B cell (primary cell): ENCODE data around the gene RYK. TPM values are rescaled to one million over a fixed set of nuclear protein-coding genes. Genes with fewer than 3 reads are reported as not detected.

Source experiments
- ATAC-seq: fragments of 200-7000 bp; cut with Tn5 transposase; one replicate; pipeline ENCODE4 v1.10.0; 2021; ENCODE audit warnings: low read depth, mild to moderate bottlenecking, moderate number of reproducible peaks, moderate library complexity
- CTCF ChIA-PET: fragments of 350-600 bp; sonication (Branson Sonifier 250); formaldehyde crosslinking; loops from one replicate; lab custom pipeline; 2021; ENCODE audit warnings: antibody characterized with exemption, inconsistent platforms; lab: Charles Lee
- POLR2A ChIA-PET: fragments of 350-600 bp; sonication (Branson Sonifier 250); formaldehyde crosslinking; loops from one replicate; lab custom pipeline; 2021; ENCODE audit warnings: antibody characterized with exemption; lab: Charles Lee
- DNase-seq: peaks from one replicate; pipeline ENCODE4 v3.0.0; 2013
- H2AFZ ChIP-seq: 2 replicates; pipeline ENCODE4 v1.6.1; 2012; ENCODE audit warnings: mild to moderate bottlenecking, low read depth, low read length; ENCODE audit not compliant: insufficient read depth, poor library complexity, severe bottlenecking
- H3K27ac ChIP-seq, 2 donors: 1 replicate in 1 of 2; 2 replicates in 1 of 2; pipeline ENCODE4 v1.5.1; 2012 to 2013; ENCODE audit warnings: low read length in 2 of 2, mild to moderate bottlenecking in 2 of 2, moderate library complexity in 1 of 2
- H3K27me3 ChIP-seq, 4 experiments: fragments of 200-600 bp in 1 of 4; sonication (generic) in 1 of 4; replicated peaks in 1 of 4; 1 replicate in 2 of 4; 2 replicates in 2 of 4; pipeline versions ENCODE4 v1.6.1 to v1.7.0; 2013 to 2016; ENCODE audit warnings: low read length in 3 of 4, mild to moderate bottlenecking in 2 of 4, mixed read lengths in 1 of 4, moderate library complexity in 1 of 4; ENCODE audit not compliant: insufficient read depth in 4 of 4, control insufficient read depth in 3 of 4; ENCODE audit errors: control extremely low read depth in 1 of 4
- H3K36me3 ChIP-seq, 2 experiments: replicated peaks in 1 of 2; 1 replicate in 1 of 2; 2 replicates in 1 of 2; pipeline versions ENCODE4 v1.6.1 to v1.7.1; 2013; ENCODE audit warnings: low read length in 1 of 2; ENCODE audit not compliant: insufficient read depth in 2 of 2, control insufficient read depth in 1 of 2; ENCODE audit errors: control extremely low read depth in 1 of 2, extremely low read depth in 1 of 2
- H3K4me1 ChIP-seq, 2 donors: fragments of 200-600 bp in 1 of 2; sonication (generic) in 1 of 2; 1 replicate in 1 of 2; 2 replicates in 1 of 2; pipeline versions ENCODE4 v1.5.1 to v1.6.1; 2013 to 2017; ENCODE audit warnings: low read length in 2 of 2; ENCODE audit not compliant: control insufficient read depth in 2 of 2, insufficient read depth in 2 of 2
- H3K4me2 ChIP-seq: replicated peaks from 2 replicates; pipeline ENCODE3; 2012; ENCODE audit warnings: mild to moderate bottlenecking, low read depth, low read length; ENCODE audit not compliant: poor library complexity, severe bottlenecking
- H3K4me3 ChIP-seq, 5 experiments: fragments of 200-600 bp in 1 of 5; sonication (generic) in 1 of 5; 1 replicate in 3 of 5; 2 replicates in 2 of 5; pipeline versions ENCODE4 v1.5.1 to v1.7.0; 2011 to 2016; ENCODE audit warnings: low read length in 4 of 5, mild to moderate bottlenecking in 4 of 5, low read depth in 2 of 5, control low read depth in 1 of 5, moderate library complexity in 1 of 5; ENCODE audit not compliant: insufficient read depth in 1 of 5; ENCODE audit errors: control extremely low read depth in 1 of 5, extremely low read depth in 1 of 5
- H3K79me2 ChIP-seq: fragments of 200-600 bp; sonication (generic); one replicate; pipeline ENCODE4 v1.6.0; 2016; ENCODE audit warnings: low read length; ENCODE audit not compliant: control insufficient read depth, insufficient read depth
- H3K9ac ChIP-seq: fragments of 200-600 bp; sonication (generic); 2 replicates; pipeline ENCODE4 v1.6.1; 2017; ENCODE audit warnings: mild to moderate bottlenecking, low read length, moderate library complexity
- H3K9me3 ChIP-seq, 3 donors: one replicate each; pipeline versions ENCODE4 v1.6.1 to v1.7.1; 2013; ENCODE audit warnings: low read length in 2 of 3; ENCODE audit not compliant: control insufficient read depth in 2 of 3, insufficient read depth in 1 of 3; ENCODE audit errors: control extremely low read depth in 1 of 3
- H4K20me1 ChIP-seq: 2 replicates; pipeline ENCODE4 v1.6.0; 2012; ENCODE audit warnings: mild to moderate bottlenecking, low read length; ENCODE audit not compliant: insufficient read depth, control insufficient read depth, poor library complexity, severe bottlenecking
- H3K27ac Mint-ChIP-seq: one replicate; pipeline ENCODE4 v1.8.0; 2021; ENCODE audit warnings: mixed read lengths
- H3K27me3 Mint-ChIP-seq: one replicate; pipeline ENCODE4 v1.8.0; 2021; ENCODE audit warnings: mixed read lengths
- H3K4me1 Mint-ChIP-seq: one replicate; pipeline ENCODE4 v1.8.0; 2021; ENCODE audit warnings: mixed read lengths
- H3K4me3 Mint-ChIP-seq: one replicate; pipeline ENCODE4 v1.8.0; 2021; ENCODE audit warnings: mixed read lengths
- H3K9me3 Mint-ChIP-seq: one replicate; pipeline ENCODE4 v1.8.0; 2022; ENCODE audit warnings: mixed read lengths; ENCODE audit not compliant: insufficient read depth
- CTCF ChIP-seq: fragments of 200-600 bp; IDR thresholded peaks from one replicate; pipeline ENCODE4 v1.8.0; 2022; ENCODE audit warnings: antibody characterized with exemption, mild to moderate bottlenecking
- EZH2 ChIP-seq: IDR thresholded peaks from 2 replicates; pipeline ENCODE4 v1.6.1; 2012; ENCODE audit warnings: borderline replicate concordance, low read depth, mild to moderate bottlenecking, moderate library complexity, low read length; ENCODE audit not compliant: insufficient read depth, poor library complexity, severe bottlenecking
- WGBS: methylation state at CpG from one replicate; pipeline ENCODE4 v1.1.5; 2013; ENCODE audit warnings: missing lambda C conversion rate; ENCODE audit not compliant: insufficient coverage; 5-methylcytosine and 5-hydroxymethylcytosine counted together
- intact Hi-C: fragments of 100-400 bp; cut with micrococcal nuclease; formaldehyde crosslinking; loops from one replicate; pipeline ENCODE4 v1.10.0; 2022
- polyA plus RNA-seq: library from polyadenylated mRNA; depleted of rRNA; stranded (reverse); fragments of >200 nt; gene quantifications from 2 replicates; pipeline ENCODE4 v1.2.3, GENCODE V29; 2012
- total RNA-seq, 2 donors: library from RNA; stranded (reverse); fragments of 120-200 nt in 1 of 2; gene quantifications; 1 replicate in 1 of 2; 2 replicates in 1 of 2; pipeline versions ENCODE4 v1.2.3 to v1.2.4, GENCODE V29; 2013 to 2022

Gene RYK
- total and polyA plus RNA-seq, 2 donors (not counting 1 experiment from before 2014, with no cell fraction given) = 16.9 to 67.7 TPM

- no peaks in the 10 kb centered on the region for H3K79me2 ChIP-seq
- POLR2A ChIA-PET = no interaction called here
- DNase-seq (no peak), ATAC-seq (no peak)
- no peaks in the 10 kb centered on the region for H3K4me1 ChIP-seq
- no peak for TF ChIP-seq CTCF
- no peak for TF ChIP-seq EZH2
- no peak overlapping the region for H2AFZ ChIP-seq
- H3K4me2 ChIP-seq = no peak overlapping the region
- H3K27ac ChIP-seq = no peak overlapping the region
- Mint-ChIP-seq H3K4me3 (no peak overlapping the region), H3K27ac (no peak overlapping the region), H3K4me1 (no peaks in the 10 kb centered on the region), H3K9me3 (no peaks in the 10 kb centered on the region), H3K27me3 (no peaks in the 10 kb centered on the region)
- no peaks in the 10 kb centered on the region for H4K20me1 ChIP-seq
- no peaks in the 10 kb centered on the region for H3K9me3 ChIP-seq
- H3K36me3 ChIP-seq = peaks cover 11 to 39% of the 10 kb centered on the region in 2 experiments
- no peak overlapping the region for H3K9ac ChIP-seq
- intact Hi-C loops = no loop called here
- no peaks in the 10 kb centered on the region for H3K27me3 ChIP-seq
- 100% methylated on average over 1 of the region's 3 CpGs for WGBS
- no peak overlapping the region for H3K4me3 ChIP-seq
- CTCF ChIA-PET = no interaction called here
Observed at GRCh38 chr3:134190250-134190649, 60.4 kb downstream of the RYK start.

- CTCF ChIA-PET = no interaction called here
- intact Hi-C loops = no loop called here
Observed at GRCh38 chr3:134189849-134190248, 60.8 kb downstream of the RYK start.

More at GRCh38 chr3:134189849-134190248, 60.8 kb downstream of the RYK start:
- ATAC-seq (no peak), DNase-seq (no peak)
- TF ChIP-seq CTCF = no peak
- TF ChIP-seq EZH2 = no peak
- peaks cover 11 to 37% of the 10 kb centered on the region in 2 experiments for H3K36me3 ChIP-seq
- Mint-ChIP-seq H3K4me1 (no peaks in the 10 kb centered on the region), H3K27me3 (no peaks in the 10 kb centered on the region), H3K9me3 (no peaks in the 10 kb centered on the region), H3K27ac (no peak overlapping the region), H3K4me3 (no peak overlapping the region)
- POLR2A ChIA-PET = no interaction called here
- no peak overlapping the region for H3K27ac ChIP-seq
- H2AFZ ChIP-seq = no peak overlapping the region
- H3K4me3 ChIP-seq = no peak overlapping the region
- no peaks in the 10 kb centered on the region for H4K20me1 ChIP-seq
- no peak overlapping the region for H3K4me2 ChIP-seq
- H3K79me2 ChIP-seq = no peaks in the 10 kb centered on the region
- no peaks in the 10 kb centered on the region for H3K9me3 ChIP-seq
- no peaks in the 10 kb centered on the region for H3K27me3 ChIP-seq
- H3K9ac ChIP-seq = no peak overlapping the region
- no peaks in the 10 kb centered on the region for H3K4me1 ChIP-seq
